ENCODE measurements around the gene TP53I3.
"Not testable (repeated sequence)": the region's sequence is repeated elsewhere in the genome, so short reads cannot be mapped to it uniquely, and the experiment has no call there.

TP53I3 gene

DNA sequence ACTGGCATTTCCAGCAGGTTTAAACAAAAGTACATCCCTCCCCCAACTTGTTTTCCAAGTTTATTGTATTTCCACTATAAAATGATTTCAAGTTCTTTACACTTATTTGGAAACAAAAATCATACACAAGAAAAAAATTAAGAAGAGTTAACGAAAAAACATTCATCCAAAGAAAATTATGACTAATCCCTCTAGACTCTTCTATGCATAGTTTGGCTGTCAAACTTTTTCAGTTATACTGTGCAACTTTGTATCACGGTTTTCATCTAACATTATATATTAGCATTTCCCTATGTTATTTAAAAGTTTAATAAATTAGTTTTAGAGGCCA is 38.1 kb downstream of the TP53I3 start:
- Histone ChIP-seq H3K4me3 (ENCODE audit: low read depth, low read length) (peak overlapping the region; percentile 94), H3K27ac (peak overlapping the region; percentile 76), H3K36me3 (peaks cover 11% of the 10 kb centered on the region), H3K27me3 (ENCODE audit: insufficient read depth, low read depth, severe bottlenecking) (no peaks in the 10 kb centered on the region), H3K9me3 (ENCODE audit: severe bottlenecking) (peaks cover 4% of the 10 kb centered on the region)
- no peak for DNase-seq
- TF ChIP-seq, protein P1, sequence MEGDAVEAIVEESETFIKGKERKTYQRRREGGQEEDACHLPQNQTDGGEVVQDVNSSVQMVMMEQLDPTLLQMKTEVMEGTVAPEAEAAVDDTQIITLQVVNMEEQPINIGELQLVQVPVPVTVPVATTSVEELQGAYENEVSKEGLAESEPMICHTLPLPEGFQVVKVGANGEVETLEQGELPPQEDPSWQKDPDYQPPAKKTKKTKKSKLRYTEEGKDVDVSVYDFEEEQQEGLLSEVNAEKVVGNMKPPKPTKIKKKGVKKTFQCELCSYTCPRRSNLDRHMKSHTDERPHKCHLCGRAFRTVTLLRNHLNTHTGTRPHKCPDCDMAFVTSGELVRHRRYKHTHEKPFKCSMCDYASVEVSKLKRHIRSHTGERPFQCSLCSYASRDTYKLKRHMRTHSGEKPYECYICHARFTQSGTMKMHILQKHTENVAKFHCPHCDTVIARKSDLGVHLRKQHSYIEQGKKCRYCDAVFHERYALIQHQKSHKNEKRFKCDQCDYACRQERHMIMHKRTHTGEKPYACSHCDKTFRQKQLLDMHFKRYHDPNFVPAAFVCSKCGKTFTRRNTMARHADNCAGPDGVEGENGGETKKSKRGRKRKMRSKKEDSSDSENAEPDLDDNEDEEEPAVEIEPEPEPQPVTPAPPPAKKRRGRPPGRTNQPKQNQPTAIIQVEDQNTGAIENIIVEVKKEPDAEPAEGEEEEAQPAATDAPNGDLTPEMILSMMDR (IDR thresholded peaks at IDR 0.05; ENCODE audit: low read depth, low read length) = no peak

DNA sequence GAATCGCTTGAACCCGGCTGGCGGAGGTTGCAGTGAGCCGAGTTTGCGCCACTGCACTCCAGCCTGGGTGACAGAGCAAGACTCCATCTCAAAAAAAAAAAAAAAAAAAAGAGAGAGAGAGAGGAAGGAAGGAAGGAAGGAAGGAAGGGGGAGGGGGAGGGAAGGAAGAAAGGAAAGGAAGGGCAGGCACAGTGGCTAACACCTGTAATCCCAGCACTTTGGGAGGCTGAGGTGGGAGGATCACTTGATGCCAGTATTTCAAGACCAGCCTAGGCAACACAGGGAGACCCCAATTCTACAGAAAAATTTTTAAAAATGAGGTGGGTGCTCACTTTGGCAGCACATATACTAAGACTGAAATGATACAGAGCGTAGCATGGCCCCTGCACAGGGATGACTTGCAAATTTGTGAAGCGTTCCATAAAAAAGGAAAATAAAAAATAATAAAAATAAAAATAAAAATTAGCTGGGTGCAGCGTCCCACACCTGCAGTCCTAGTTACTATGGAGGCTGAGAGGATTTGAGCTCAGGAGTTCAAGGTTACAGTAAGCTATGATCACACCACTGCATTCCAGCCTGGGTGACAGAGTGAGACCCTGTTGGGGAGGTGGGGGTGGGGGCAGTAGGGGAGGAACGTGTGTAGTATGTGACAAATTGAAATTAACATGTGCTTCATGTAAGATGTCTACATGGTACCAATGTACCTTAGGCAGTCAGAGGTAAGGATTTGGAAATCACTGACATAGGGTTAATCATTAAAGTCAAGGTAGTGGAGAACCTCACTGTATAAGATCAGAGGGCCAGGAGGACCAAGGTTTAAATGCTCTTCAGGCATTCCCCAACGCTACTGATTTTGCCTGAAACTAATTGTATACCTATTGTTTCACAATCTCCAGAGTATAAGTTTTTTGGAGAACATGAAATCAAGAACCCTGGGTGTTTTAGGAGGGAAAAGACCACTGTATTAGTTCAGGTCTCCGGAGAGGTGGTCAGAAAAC is 38.8 kb downstream of the TP53I3 start:
- Histone ChIP-seq H3K27ac (no peak overlapping the region), H3K9me3 (ENCODE audit: severe bottlenecking) (peaks cover 4% of the 10 kb centered on the region)

DNA sequence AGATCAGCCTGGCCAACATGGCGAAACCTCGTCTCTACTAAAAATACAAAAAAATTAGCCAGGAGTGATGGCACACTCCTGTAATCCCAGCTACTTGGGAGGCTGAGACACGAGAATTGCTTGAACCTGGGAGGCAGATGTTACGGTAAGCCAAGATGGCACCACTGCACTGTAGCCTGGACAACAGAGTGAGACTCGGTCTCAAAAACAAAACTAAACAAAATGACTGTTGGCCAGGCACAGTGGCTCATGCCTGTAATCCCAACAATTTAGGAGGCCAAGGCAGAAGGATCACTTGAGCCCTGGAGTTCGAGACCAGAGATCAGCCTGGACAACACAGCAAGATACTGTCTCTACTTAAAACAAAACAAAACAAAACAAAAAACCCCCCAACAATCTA is 41.5 kb downstream of the TP53I3 start:
- H3K36me3 ChIP-seq = peaks cover 28% of the 10 kb centered on the region
- peak overlapping the region; percentile 58 for H3K27ac ChIP-seq
- H3K27me3 ChIP-seq (ENCODE audit: insufficient read depth, low read depth, severe bottlenecking); DNase-seq; H3K4me3 ChIP-seq (ENCODE audit: low read depth, low read length); H3K9me3 ChIP-seq (ENCODE audit: severe bottlenecking): not testable (repeated sequence)

More for the DNA sequence above, 38.8 kb downstream of the TP53I3 start:
- Histone ChIP-seq H3K36me3 (peaks cover 11% of the 10 kb centered on the region), H3K4me3 (ENCODE audit: low read depth, low read length) (peak overlapping the region; percentile 94), H3K27me3 (ENCODE audit: insufficient read depth, low read depth, severe bottlenecking) (no peaks in the 10 kb centered on the region)
- no peak for DNase-seq
- TF ChIP-seq, protein P1 (IDR thresholded peaks at IDR 0.05; ENCODE audit: low read depth, low read length) = no peak

DNA sequence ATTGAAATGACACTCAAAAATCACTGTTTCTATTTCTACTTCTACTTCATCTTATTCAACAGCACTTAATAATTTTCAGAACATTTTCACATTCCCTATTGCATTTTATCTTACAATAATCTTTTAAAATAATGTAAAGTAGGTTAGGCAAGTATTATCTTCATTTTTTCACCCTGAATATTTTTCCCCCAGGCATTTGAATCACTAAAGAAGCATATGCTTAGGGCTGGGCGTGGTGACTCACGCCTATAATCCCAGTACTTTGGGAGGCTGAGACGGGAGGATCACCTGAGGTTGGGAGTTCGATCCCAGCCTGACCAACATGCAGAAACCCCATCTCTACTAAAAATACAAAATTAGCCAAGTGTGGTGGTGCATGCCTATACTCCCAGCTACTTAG is 44.1 kb downstream of the TP53I3 start:
- H3K27ac ChIP-seq = no peak overlapping the region

DNA sequence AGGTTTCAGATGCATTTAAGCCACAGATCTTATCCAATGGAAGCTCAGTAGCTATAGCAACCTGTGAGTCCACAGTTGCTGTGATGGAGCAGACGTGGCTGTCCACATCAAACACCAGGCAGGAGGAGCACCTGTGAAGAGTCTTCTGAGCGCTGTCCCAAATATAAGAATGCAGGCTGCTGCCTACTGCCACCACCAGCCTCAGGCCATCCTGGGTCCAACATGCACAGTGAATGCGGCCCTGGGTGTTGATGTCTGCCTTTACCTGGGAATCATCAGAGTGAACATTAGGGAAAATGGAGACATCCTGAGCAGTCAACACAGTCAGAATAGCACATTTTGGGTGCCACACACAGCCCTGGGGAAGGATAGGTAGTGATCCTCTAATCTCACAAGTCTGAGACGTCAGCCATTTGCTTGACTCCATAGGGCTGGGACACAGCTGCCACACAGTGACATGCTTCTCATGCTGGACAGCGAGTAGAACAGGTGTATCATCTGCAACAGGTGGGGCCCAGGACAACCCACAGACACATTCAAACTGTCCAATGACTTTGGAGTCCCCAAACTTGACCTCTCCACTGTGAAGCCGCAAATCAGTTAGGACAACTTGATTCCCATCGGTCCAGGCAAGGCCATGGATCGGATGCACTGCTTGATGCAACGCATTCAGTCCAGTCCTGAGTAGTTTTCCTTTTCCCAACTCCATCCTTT is 45.7 kb downstream of the TP53I3 start:
- Histone ChIP-seq H3K27ac (no peak overlapping the region), H3K9me3 (ENCODE audit: severe bottlenecking) (peaks cover 4% of the 10 kb centered on the region), H3K36me3 (peaks cover 61% of the 10 kb centered on the region), H3K4me3 (ENCODE audit: low read depth, low read length) (no peak overlapping the region), H3K27me3 (ENCODE audit: insufficient read depth, low read depth, severe bottlenecking) (no peaks in the 10 kb centered on the region)
- TF ChIP-seq, protein P1 (IDR thresholded peaks at IDR 0.05; ENCODE audit: low read depth, low read length) = no peak
- no peak for DNase-seq

More for the DNA sequence above, 44.1 kb downstream of the TP53I3 start:
- TF ChIP-seq, protein P1 (IDR thresholded peaks at IDR 0.05; ENCODE audit: low read depth, low read length) = no peak
- H3K9me3 ChIP-seq (ENCODE audit: severe bottlenecking) = peaks cover 4% of the 10 kb centered on the region
- no peak overlapping the region for H3K4me3 ChIP-seq (ENCODE audit: low read depth, low read length)
- DNase-seq = no peak
- H3K36me3 ChIP-seq = peaks cover 51% of the 10 kb centered on the region
- no peaks in the 10 kb centered on the region for H3K27me3 ChIP-seq (ENCODE audit: insufficient read depth, low read depth, severe bottlenecking)

All from WERI-Rb-1 (cell line).